GM18909 (cell line): ENCODE data around the gene TUBA1B.
"Not testable (repeated sequence)": the region's sequence is repeated elsewhere in the genome, so short reads cannot be mapped to it uniquely, and the experiment has no call there.

ENCODE experiments used
- ATAC-seq: cut with Tn5 transposase; IDR thresholded peaks from one replicate; pipeline ENCODE4 v1.9.1; 2021; ENCODE audit warnings: mild to moderate bottlenecking; ENCODE audit not compliant: unreplicated experiment, poor library complexity

The TUBA1B gene

GRCh38 chr12:49131051-49131893 lies at the start of gene TUBA1B:
Gene TUBA1B, minus strand, starts transcription at chr12:49131395. Its CDS starts 95 bp downstream, at chr12:49131300.
- peak; percentile 73 for ATAC-seq

DNA sequence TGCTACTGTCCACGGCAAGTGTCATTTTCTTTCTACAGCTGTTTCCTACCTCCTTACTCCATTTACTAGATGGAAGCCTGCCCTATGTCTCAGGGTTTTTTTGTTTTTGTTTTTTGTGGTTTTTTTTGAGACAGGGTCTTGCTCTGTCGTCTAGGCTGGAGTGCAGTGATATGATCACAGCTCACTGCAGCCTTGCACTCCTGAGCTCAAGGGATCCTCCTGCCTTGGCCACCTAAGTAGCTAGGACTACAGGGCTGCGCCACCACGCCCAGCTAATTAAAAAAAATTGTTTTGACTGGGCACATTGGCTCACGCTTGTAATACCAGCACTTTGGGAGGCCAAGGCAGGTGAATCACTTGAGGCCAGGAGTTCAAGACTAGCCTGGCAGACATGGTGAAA lies 43.0 kb upstream of the TUBA1B start:
- no peak for ATAC-seq

GRCh38 chr12:49170924-49171323 lies 39.7 kb upstream of the TUBA1B start:
- no peak for ATAC-seq

GRCh38 chr12:49165114-49165513 lies 33.9 kb upstream of the TUBA1B start:
- ATAC-seq: no peak

DNA sequence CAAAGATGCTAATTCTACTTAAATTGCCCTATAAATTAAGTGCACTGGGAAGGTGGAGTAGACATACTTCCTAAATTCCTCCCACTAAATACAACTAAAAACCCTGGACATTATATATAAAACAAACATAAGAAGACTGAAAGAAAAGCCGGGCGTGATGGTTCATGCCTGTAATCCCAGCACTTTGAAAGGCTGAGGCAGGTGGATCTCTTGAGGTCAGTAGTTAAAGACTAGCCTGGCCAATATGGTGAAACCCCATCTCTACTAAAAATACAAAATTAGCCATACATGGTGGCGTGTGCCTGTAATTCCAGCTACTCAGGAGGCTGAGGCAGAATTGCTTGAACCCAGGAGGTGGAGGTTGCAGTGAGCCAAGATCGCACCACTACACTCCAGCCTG lies 30.7 kb upstream of the TUBA1B start:
- not testable (repeated sequence) for ATAC-seq

- ATAC-seq: no peak
Observed at GRCh38 chr12:49161092-49161795, 30.0 kb upstream of the TUBA1B start.

- ATAC-seq: no peak
Observed at GRCh38 chr12:49160399-49160798, 29.2 kb upstream of the TUBA1B start.

DNA sequence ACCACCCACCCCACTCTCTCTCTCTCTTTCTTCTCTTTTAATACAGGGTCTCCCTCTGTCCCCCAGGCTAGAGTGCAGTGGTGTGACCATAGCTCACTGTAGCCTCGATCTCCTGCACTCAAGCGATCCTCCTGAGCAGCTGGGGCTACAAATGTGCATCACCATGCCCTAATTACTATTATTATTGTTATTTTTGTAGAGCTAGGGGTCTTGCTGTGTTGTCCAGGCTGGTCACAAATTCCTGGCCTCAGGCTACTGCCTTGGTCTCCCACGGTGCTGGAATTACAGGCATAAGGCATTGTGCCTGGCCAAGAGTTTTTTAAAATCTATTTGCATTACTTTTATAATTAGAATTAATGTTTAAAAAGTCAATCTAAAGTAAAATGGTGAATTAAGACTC lies 23.0 kb upstream of the TUBA1B start:
- ATAC-seq: no peak

DNA sequence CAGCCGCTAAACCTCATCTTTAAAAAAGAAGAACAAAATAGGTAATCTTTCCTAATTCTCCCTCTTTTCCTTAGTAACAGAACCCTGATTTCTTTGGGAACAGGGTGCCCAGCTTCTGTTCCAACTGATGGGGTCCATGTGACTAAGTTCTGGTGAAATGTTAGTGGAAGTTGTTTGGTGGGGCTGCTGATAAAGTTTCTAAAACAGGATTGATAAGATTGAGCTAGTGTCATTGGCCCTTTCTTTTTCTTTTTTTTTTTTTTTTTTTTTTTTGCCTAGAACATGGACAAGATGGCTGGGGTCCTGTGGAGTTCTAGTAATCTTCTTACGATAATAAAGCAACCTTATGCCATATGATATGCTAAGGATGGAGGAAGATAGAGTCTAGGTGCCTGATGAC lies 16.2 kb upstream of the TUBA1B start:
- ATAC-seq: no peak

GRCh38 chr12:49146406-49146805 lies 15.2 kb upstream of the TUBA1B start:
- ATAC-seq: no peak

DNA sequence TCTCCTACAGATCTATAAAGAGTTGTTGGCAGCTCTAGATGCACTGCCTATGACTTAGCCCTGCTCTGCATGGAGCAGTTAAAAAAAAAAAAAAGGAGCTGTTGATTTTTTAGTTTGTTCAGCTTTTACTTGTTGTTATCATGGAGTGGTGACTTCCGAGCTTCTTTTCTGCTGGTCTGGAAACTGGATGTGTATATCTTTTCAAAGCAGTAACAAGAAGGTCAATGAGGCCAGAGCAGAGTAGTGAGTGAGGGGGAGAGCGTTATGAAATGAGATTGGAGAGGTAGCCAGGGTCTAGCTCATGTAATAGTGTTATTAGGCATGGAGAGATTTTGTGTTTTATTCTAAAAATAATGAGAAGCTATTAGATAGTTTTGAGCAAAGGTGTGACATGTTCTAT lies 13.2 kb upstream of the TUBA1B start:
- ATAC-seq: no peak

DNA sequence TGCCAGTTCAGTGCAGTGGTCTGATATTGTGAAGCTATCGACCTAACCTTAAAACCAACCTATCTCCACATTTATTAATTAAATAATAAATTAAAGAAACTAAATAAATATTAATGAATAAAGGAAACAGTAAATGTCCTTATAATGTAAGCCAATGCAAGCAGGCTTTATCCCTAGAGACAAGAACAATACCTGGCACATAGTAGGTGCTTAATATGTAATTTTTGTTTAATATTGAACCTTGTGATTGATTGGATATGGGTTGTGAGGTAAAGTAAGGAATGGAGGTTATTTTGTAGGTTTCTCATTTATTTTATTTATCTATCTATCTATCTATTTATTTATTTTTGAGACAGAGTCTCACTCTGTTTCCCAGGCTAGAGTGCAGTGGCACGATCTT lies 7.8 kb upstream of the TUBA1B start:
- no peak for ATAC-seq

- ATAC-seq: no peak
Observed at GRCh38 chr12:49138587-49138986, 7.4 kb upstream of the TUBA1B start.

GRCh38 chr12:49137476-49137875 lies 6.3 kb upstream of the TUBA1B start:
- no peak for ATAC-seq

GRCh38 chr12:49136997-49137396 lies 5.8 kb upstream of the TUBA1B start:
- not testable (repeated sequence) for ATAC-seq

- ATAC-seq: no peak
Observed at GRCh38 chr12:49133590-49133989, 2.4 kb upstream of the TUBA1B start.

DNA sequence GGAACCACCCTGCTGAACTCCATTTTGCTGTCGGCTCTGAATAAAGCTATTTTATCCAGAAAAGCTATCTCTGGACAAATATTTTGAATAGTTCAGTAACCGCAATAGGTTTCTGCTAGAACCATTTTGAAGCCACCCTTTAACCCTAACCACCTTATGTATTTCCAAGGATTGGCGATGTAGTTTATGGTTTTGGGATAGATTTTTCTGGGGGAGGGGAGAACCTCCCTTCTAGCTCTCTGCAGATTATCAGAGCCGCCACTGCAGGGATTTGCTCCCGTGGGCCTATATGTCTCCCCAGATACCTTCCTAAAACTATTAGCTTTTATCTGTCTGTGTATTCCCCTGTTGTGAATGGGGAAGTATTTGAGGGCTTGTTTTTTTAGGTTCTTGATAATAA lies 1.8 kb upstream of the TUBA1B start:
- no peak for ATAC-seq

DNA sequence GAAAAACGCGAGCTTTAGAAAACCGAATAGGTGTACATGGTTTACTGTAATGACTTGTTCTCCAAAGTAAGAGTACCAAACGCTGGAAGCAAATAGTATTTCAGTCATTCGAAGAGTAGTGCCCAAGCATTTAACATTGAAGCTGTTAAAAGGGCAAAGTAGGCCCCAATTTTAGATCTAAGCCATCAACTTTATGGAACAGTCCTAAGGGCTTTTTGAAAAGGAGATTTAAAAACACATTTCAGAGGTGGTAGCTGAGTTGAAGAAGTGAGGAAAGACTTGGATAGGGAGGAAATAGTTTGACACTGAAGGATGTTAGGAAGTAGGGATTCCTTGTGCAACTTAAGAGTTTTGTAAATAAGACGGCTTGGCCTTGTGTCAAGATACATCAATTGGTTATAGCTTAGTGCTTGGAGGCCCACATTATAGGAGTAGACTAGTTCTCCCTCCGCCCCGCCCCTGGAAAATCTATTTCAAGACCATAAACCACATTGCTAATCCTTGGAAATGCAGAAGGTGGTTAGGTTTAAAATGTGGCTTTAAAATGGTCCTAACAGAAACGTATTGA lies 783 bp upstream of the TUBA1B start:
- no peak for ATAC-seq

DNA sequence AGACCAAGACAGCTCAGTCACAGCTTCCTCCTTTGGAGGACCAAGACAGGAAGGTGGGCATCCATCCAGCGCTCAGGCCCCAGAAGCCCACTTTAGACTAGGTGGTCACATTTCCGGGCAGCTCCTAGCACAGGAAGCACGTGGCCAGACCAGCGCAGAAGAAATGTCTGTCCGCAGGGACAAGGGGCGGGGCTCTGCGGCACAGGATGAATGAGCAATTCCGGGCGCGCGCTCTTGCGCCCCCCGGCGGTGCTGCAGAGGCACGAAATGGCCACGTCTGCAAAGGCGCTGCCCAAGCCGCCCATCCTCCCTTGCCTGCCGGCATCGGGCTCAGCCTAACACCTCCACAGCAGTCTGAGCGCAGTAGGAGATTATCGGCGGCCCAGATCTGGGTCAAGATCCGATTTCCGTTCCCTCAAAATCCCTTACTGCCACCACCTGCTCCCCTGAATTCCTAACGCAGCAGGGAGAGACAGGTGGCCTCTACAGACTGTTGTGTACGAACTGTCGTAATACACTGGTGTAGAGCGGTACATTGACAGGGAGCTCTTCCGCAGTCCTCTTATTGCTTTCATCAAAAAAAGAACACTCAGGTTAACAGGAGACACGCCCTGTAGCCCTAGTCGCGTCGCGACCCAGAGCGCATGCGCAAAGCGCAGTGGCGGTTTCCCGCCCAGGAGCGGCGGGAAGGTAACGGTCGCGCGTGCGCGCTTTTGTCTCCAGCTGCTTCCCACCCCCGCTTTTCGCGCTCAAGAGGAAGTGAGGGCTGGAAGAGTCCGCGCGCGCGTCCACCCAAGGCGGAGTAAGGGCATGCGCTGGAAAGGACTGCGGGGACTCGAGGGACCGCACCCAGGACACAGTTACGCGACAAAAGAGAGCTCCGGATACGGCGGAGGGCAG lies 794 bp downstream of the TUBA1B start:
- ATAC-seq: peak; percentile 57
